Activated CD8-positive, alpha-beta T cell treated with anti-CD3 and anti-CD28 coated beads for 36 hours (primary cell): ENCODE measurements around the gene ABHD17C. TPM values are rescaled to one million over a fixed set of nuclear protein-coding genes. Genes with fewer than 3 reads are reported as not detected.

Experiments
- ATAC-seq: fragments of 200-7000 bp; cut with Tn5 transposase; one replicate; pipeline ENCODE4 v1.10.0; 2021; ENCODE audit warnings: mild to moderate bottlenecking, moderate library complexity
- CTCF ChIA-PET: fragments of 350-600 bp; sonication (Branson Sonifier 250); formaldehyde crosslinking; loops from one replicate; lab custom pipeline; 2021; ENCODE audit warnings: antibody characterized with exemption; lab: Charles Lee
- POLR2A ChIA-PET: fragments of 350-600 bp; sonication (Branson Sonifier 250); formaldehyde crosslinking; loops from one replicate; lab custom pipeline; 2021; ENCODE audit warnings: antibody characterized with exemption; lab: Charles Lee
- DNase-seq: peaks from one replicate; pipeline ENCODE4 v3.0.0-alpha.2; 2020
- H3K27ac Mint-ChIP-seq: one replicate; pipeline ENCODE4 v1.8.0; 2021; ENCODE audit warnings: mild to moderate bottlenecking, mixed read lengths
- H3K27me3 Mint-ChIP-seq: one replicate; pipeline ENCODE4 v1.8.0; 2021; ENCODE audit warnings: mixed read lengths
- H3K36me3 Mint-ChIP-seq: one replicate; pipeline ENCODE4 v1.8.0; 2021; ENCODE audit warnings: low read depth, mixed read lengths
- H3K4me1 Mint-ChIP-seq: one replicate; pipeline ENCODE4 v1.8.0; 2021; ENCODE audit warnings: low read depth, mixed read lengths
- H3K4me3 Mint-ChIP-seq: one replicate; pipeline ENCODE4 v1.8.0; 2021; ENCODE audit warnings: mild to moderate bottlenecking, moderate library complexity, mixed read lengths
- H3K9me3 Mint-ChIP-seq: one replicate; pipeline ENCODE4 v1.8.0; 2021; ENCODE audit warnings: mixed read lengths
- intact Hi-C: fragments of 100-400 bp; cut with micrococcal nuclease; formaldehyde crosslinking; loops from one replicate; pipeline ENCODE4 v1.10.0; 2022
- total RNA-seq, 2 experiments: library from RNA; stranded (reverse); gene quantifications; one replicate each; pipeline ENCODE4 v1.2.3, GENCODE V29; 2021
- TF ChIP-seq, protein P1 (sequence below): fragments of 200-600 bp; IDR thresholded peaks from one replicate; pipeline ENCODE4 v1.8.0; 2022; ENCODE audit warnings: antibody characterized with exemption, mild to moderate bottlenecking

ABHD17C gene
- total RNA-seq, 2 experiments from 2014 or later, result 5.4 to 5.6 TPM

DNA sequence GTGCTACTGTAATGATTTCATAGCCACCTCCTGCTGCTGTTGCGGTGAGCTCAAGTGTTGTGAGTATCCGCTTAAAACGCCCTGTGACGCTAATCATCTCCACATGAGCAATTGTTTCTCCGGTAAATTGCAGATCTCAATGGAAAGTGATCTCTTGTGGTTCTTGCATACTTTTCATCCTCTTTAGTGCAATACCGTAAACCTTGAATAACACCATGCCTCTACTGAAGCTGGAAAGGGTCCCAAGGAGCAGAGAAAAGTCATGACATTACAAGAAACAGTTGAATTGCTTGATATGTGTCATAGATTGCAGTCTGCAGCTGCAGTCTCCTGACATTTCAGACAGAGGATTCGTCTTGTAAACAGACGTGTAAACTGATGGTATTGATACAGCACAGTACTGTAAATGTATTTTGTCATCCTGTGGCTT, 78.0 kb downstream of the ABHD17C start:
- Mint-ChIP-seq H3K27ac (no peak overlapping the region), H3K9me3 (no peaks in the 10 kb centered on the region), H3K27me3 (peaks cover 18% of the 10 kb centered on the region), H3K4me3 (no peak overlapping the region), H3K36me3 (no peaks in the 10 kb centered on the region), H3K4me1 (peaks cover 3% of the 10 kb centered on the region)
- intact Hi-C loops, result no loop called here
- ATAC-seq, result no peak
- DNase-seq, result no peak
- ChIA-PET POLR2A (no interaction called here), CTCF (interaction anchor here (1.9 kb wide), 1 partner anchor 197 kb away, joined by 6 read pairs; no protein-coding TSS in a partner anchor)
- TF ChIP-seq, protein P1, sequence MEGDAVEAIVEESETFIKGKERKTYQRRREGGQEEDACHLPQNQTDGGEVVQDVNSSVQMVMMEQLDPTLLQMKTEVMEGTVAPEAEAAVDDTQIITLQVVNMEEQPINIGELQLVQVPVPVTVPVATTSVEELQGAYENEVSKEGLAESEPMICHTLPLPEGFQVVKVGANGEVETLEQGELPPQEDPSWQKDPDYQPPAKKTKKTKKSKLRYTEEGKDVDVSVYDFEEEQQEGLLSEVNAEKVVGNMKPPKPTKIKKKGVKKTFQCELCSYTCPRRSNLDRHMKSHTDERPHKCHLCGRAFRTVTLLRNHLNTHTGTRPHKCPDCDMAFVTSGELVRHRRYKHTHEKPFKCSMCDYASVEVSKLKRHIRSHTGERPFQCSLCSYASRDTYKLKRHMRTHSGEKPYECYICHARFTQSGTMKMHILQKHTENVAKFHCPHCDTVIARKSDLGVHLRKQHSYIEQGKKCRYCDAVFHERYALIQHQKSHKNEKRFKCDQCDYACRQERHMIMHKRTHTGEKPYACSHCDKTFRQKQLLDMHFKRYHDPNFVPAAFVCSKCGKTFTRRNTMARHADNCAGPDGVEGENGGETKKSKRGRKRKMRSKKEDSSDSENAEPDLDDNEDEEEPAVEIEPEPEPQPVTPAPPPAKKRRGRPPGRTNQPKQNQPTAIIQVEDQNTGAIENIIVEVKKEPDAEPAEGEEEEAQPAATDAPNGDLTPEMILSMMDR, result no peak

DNA sequence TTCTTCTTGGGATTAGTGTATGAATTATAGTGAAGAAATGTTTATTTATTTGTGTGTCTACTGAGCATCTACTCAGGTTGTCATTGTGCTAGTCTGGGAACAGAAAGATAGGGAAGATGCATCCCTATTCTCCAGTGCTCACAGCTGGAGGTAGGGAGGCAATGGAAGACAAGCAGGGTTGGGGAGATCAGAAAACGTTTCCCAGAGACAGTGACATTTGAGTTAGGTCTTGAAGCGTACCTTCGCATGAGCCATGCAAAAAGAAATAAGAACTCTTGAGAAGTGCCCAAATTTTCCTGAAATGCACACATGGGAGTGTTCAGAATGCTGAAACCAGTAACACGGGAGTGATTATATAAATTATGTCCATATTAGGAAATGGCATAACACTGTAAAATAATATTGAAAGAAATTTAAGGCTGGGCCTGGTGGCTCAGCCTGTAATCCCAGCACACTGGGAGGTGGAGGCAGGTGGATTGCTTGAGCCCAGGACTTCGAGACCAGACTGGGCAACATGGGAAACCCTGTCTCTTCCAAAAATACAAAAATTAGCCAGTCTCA, 78.8 kb downstream of the ABHD17C start:
- intact Hi-C loops, result no loop called here
- no peak overlapping the region for H3K27ac Mint-ChIP-seq
- ATAC-seq, result no peak
- ChIA-PET POLR2A (no interaction called here), CTCF (interaction anchor here (1.9 to 7.1 kb wide), 2 partner anchors 196 to 318 kb away, joined by 6 to 104 read pairs; no protein-coding TSS in a partner anchor)
- TF ChIP-seq, protein P1, result no peak
- DNase-seq, result no peak
- H3K27me3 Mint-ChIP-seq, result peaks cover 23% of the 10 kb centered on the region
- no peak overlapping the region for H3K4me3 Mint-ChIP-seq
- no peaks in the 10 kb centered on the region for H3K9me3 Mint-ChIP-seq
- peaks cover 3% of the 10 kb centered on the region for H3K4me1 Mint-ChIP-seq
- H3K36me3 Mint-ChIP-seq, result no peaks in the 10 kb centered on the region

DNA sequence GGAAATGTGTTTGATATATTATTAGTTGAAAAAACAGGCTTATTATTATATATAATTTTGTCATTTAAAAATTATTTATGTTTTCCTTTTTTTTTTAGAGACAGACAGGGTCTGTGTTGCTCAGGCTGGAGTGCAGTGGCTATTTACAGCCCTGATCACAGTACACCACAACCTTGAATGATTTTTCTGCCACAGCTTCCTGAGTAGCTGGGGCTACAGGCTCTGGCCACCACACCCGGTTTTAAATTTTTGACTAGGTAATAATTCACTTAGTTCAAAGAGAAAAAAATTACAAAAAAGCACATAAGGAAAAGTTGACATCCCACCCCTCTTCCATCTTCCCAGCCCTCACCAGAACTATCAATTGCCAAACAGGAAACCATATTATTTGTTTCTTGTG, 79.4 kb downstream of the ABHD17C start:
- intact Hi-C loops, result no loop called here
- Mint-ChIP-seq H3K27ac (no peak overlapping the region), H3K4me3 (no peak overlapping the region), H3K27me3 (peaks cover 23% of the 10 kb centered on the region), H3K36me3 (no peaks in the 10 kb centered on the region), H3K9me3 (no peaks in the 10 kb centered on the region), H3K4me1 (peaks cover 2% of the 10 kb centered on the region)
- TF ChIP-seq, protein P1, result no peak
- ChIA-PET POLR2A (no interaction called here), CTCF (interaction anchor here (0.9 to 7.1 kb wide), 3 partner anchors 79 to 319 kb away, joined by 3 to 104 read pairs (median 65); partner anchors contain the start of gene ABHD17C)
- ATAC-seq (no peak), DNase-seq (no peak)

DNA sequence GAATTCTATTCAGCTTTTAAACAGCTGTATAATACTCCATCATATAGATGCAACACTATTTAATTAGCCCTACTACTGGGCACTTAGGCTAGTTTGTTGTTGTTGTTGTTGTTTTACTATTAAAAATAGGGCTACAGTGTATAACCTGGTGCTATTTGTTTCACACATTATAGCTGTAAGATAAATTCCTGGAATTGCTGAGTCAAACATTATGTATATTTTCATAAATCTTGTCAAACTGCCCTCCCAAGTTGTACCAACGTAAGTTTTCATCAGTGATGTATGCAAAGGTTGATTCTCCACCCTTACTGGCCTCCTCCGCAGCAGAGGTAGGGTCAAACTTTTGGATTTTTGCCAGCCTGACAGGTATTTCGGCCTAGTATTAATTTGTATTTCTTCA, 80.2 kb downstream of the ABHD17C start:
- Mint-ChIP-seq H3K36me3 (no peaks in the 10 kb centered on the region), H3K27ac (no peak overlapping the region), H3K9me3 (no peaks in the 10 kb centered on the region), H3K4me1 (peaks cover 6% of the 10 kb centered on the region), H3K27me3 (peaks cover 29% of the 10 kb centered on the region), H3K4me3 (no peak overlapping the region)
- CTCF ChIA-PET, result interaction anchor here (0.8 to 7.1 kb wide), 17 partner anchors 8 to 320 kb away, joined by 3 to 104 read pairs (median 6); partner anchors contain the start of gene ABHD17C
- no peak for ATAC-seq
- intact Hi-C loops, result loop anchor here (5.0 kb wide), 2 partner anchors 197 to 213 kb away; no protein-coding TSS in a partner anchor
- TF ChIP-seq, protein P1, result no peak
- POLR2A ChIA-PET, result no interaction called here
- no peak for DNase-seq

DNA sequence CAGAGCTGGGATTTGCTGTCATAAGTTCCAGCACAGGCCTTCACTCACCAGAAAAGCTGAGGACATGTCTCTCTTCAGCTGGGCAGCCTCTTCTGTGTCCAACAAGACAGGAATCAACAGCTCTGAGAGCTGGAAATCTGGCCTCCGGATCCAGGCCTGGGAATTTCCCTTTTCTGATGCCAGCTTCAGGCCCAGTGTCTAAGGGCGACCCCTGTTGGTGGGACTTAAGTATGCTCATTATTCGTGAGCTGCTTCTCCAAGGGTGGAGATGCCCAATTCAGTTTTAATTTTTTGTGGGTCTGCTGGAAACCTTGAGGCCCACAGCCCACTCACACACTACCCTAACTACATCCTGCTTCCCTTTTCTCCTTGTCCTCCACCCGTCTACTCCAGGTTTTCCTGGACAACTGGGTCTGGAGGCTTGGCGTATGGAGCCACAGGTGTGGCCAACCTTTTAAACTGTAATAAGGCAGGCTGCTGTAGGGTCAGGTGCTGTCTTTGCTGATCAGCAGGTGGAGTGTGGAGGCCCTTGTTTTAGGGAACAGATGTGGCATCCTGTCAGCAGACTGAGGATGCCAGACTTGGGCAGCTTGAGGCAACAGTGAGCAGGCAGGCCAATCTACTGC, 81.4 kb downstream of the ABHD17C start:
- no peak overlapping the region for H3K27ac Mint-ChIP-seq
- TF ChIP-seq, protein P1, result peak; percentile 85
- H3K4me1 Mint-ChIP-seq, result peaks cover 6% of the 10 kb centered on the region
- ATAC-seq (no peak), DNase-seq (peak; percentile 78)
- H3K36me3 Mint-ChIP-seq, result no peaks in the 10 kb centered on the region
- no peak overlapping the region for H3K4me3 Mint-ChIP-seq
- H3K9me3 Mint-ChIP-seq, result no peaks in the 10 kb centered on the region
- POLR2A ChIA-PET, result no interaction called here
- intact Hi-C loops, result loop anchor here (2.0 to 5.0 kb wide), 3 partner anchors 196 to 320 kb away; no protein-coding TSS in a partner anchor
- CTCF ChIA-PET, result interaction anchor here (0.7 to 7.1 kb wide), 61 partner anchors 9 to 729 kb away, joined by 3 to 104 read pairs (median 4); partner anchors contain the start of gene ABHD17C
- peaks cover 39% of the 10 kb centered on the region for H3K27me3 Mint-ChIP-seq
